Temporal lobe (tissue), 2 donors: Measurements from ENCODE around the gene TSSC4. TPM values are rescaled to one million over a fixed set of nuclear protein-coding genes. Genes with fewer than 3 reads are reported as not detected.

ENCODE experiments used
- small RNA-seq: library from RNA; depleted of rRNA; stranded (forward); fragments of <200 nt; gene quantifications from one replicate; pipeline ENCODE3, GENCODE V24; 2014; ENCODE audit warnings: low replicate concordance
- total RNA-seq: library from RNA; depleted of rRNA; stranded (reverse); fragments of >200 nt; gene quantifications from one replicate; pipeline ENCODE4 v1.2.3, GENCODE V29; 2014

Gene TSSC4
- total RNA-seq, 1 donor from 2014 or later, result 15.5 TPM

Small RNA genes within 50 kb of the gene (small RNA-seq; reads per million reads assigned to genes)
- gene RF00019, result not detected

Other genes starting within 250 kb of the TSSC4 start
- not detected for gene INS, start 239.5 kb upstream of the TSSC4 start, total RNA-seq
- 0.25 TPM for gene TH, start 228.9 kb upstream of the TSSC4 start, total RNA-seq
- gene ASCL2, start 130.2 kb upstream of the TSSC4 start, total RNA-seq, result 0.74 TPM
- gene C11orf21, start 98.8 kb upstream of the TSSC4 start, total RNA-seq, result 0.25 TPM
- gene TSPAN32, start 98.7 kb upstream of the TSSC4 start, total RNA-seq, result 0.25 TPM
- 93.7 TPM for gene CD81, start 23.4 kb upstream of the TSSC4 start, total RNA-seq
- not detected for gene TRPM5, start 43.8 kb downstream of the TSSC4 start, total RNA-seq
- gene KCNQ1, start 44.3 kb downstream of the TSSC4 start, total RNA-seq, result 0.49 TPM